ENCODE measurements around the gene HCN1.

The HCN1 gene

DNA sequence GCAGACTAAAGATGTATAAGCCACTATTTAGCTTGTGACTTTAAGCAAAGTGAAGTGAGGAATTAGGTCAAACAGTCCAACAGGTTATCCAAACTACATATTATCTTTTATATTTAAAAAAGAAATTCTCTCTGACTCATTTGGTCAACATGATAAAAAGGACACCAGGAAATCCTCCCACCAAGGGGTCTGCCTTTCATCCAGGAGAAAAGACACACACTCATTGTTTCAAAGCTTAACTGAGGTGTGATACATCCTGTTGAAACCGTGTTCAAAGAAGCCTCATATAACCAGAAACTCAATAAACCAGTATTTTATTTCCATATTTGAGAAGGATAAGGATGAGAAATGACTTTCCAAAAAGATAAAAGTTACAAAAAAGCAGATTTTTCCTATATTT is 417.1 kb downstream of the HCN1 start:
- no peak for DNase-seq

DNA sequence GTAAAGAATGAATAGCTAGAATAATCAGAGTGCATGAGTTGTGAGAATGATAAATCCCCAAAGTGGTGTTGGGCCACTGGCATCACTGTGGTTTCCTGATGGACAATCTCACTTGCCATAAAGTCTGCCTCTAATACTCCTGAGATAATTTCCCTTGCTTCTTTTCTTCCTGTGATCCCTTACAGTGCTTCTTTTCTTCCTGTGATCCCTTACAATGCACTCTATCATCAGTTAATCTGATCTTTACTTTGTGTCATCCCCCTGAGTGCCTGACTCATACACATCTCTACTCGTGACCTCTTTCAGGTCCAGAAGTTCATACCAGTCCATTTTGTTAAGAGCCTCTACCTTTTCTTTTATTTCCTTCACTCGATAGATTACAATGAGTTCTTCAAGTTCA is 418.3 kb downstream of the HCN1 start:
- no peak for DNase-seq

DNA sequence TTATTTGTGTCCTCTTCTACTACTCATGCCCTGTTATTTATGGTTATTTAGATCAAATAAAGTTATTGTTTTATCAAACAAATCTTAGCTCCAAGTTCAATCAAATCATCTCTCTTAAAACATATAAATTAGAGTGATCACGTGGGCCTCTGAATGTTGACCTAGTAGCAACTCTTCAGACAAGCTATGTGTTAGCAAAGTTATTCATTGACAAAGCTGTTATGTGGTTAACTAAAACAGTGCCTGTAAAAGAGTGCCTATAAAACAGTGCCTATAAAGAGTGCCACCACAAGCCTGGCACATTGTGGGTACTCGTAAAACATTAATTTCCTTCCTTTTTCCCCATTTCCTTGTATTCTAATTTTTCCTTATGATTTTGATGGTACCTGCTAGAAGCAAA is 421.9 kb downstream of the HCN1 start:
- no peak for DNase-seq

DNA sequence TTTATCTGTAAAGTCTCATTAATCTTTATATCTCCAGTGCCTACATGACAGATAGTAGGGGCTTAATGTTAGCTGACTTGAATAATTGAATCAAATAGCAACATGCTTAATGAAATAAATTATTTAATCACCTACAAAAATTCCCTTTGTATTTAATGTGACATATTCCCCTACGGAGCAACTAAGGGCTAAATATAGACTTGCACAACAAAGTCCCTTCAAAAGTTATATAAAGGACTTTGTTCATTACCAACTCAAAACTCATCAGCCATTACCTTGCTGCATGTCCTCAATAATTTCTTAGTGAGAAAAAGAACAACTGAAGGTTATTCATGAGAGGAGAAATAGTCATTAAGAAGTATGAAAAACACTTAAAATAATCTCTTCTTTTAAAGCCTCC is 424.6 kb downstream of the HCN1 start:
- DNase-seq = no peak

DNA sequence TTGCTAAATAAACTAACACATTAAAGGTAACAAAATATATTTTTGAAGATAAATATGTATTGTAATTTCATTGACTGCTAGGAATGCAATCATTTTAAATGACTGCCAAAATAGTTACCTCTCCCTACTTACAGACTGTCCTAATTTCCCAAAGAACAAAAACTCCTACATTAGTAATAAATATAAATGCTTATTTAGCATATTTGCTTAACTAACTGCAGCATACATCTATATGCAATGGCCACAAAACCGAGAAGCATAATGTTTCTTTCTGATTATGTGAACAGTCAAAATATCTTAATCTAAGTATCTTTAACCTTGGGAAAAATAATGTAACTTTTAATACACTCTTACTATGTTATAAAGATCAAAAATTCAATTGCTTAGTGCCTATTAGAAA is 431.7 kb downstream of the HCN1 start:
- no peak for DNase-seq

DNA sequence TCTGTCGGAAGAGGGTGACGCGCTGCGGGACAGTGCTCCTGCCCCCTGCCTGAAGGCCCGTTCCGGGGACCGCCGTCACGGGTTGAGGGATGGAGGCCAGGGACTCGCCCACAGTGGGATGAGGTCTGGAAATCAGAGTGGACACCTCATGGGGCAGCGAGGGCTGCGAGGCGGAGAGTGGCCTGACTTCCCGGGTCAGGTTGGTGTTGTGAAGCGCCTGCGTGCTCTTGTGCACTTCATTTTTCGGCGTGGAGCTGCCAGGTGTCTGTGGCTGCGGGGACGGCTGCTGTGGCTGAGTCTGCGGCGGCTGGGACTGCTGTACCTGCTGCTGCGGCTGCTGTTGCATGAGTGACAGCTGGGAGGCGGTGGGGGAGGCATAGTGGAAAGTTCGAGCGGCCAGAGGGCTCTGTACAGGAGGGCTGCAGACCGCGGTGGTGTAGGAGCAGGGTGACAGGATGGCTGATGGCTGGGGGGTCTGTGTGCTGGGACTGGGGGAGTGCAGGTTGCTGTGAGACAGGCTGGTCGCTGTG is 434.1 kb downstream of the HCN1 start:
- no peak for DNase-seq

DNA sequence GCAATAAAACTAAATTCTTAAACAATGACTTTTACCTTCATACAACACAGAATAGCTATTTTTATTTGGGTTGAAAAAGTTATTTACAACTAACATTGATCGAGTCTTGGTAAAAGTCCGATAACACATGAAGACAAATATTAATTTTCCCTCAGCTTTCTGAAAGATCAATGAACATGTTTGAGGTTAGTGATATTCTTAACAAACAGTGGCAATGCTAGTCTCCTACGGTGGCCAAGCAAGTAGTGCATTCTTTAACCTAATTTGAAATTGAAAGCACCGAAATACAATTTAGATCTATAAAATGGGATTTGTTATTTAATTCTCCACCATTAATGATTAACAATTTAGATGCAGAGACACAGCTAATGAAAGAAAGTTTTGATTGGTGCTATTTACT is 435.1 kb downstream of the HCN1 start:
- DNase-seq = no peak

DNA sequence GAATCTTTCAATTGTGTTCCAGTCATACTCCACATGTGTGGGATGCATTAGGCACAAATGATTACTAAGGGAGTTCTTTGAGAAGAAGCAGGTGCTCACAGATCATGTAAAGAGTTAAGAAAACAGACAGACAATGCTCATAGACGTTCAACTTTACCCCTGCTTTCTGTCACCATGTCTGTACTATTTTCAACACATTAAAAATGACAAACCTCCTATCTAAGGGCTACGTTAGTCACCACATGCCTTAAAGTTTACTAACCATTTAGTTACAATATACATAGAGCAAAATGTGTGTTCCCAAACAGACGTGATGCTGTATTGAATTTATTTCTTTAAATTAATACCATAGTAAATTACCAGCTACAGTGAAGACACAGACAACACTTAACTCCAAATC is 435.9 kb downstream of the HCN1 start:
- DNase-seq = no peak

DNA sequence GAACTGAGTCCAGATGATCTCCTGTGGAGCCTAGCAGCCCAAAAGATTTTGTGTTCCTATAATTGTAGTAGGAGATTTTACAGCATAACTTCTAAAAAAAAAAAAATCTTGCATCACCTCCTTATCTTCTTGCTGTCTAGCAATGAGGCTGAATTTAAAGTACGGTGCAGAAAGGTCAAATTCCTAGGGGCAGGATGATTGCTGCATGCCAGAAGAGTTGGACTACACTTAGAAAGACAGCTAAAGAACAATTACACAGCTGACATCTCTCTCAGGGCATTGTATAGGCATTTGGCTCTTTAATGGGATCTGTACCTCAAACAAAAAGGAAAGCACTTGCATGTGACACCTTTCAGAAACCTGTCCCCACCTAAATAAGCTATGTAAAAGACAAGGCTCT is 443.2 kb downstream of the HCN1 start:
- no peak for DNase-seq

DNA sequence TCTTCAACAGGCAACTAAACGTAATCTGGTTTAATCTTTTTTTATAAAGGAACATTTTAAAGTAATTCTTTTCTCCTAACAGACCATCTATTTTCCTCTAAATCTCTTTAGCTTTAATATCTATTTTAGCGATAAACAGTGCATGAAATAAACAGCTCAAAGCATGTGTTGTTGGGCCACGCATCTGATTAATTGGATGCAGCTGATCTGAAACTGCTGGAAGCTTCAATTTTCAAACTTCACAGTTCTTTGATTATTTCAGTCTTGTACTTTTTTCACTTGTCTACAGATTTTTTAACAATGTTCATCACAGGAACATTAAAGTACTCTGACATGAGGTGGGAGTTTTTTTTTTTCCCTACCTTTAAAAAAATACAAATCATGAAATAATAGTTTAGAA is 443.6 kb downstream of the HCN1 start:
- DNase-seq = no peak

DNA sequence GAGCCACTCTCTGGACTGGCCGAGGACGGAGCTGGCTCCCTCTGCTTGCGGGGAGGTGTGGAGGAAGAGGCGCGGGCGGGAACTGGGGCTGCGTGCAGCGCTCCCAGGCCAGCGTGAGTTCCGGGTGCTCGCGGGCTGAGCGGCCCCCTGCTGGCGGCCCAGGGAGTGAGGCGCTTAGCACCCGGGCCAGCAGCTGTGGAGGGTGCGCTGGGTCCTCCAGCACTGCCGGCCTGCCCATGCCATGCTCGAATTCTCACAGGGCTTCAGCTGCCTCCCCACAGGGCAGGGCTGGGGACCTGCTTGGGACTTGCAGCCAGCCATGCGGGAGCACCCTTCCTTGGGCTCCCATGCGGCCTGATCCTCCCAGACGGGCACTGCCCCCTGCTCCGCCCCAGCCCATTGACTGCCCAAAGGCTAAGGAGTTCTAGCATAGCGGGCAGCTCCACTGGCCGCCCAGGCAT is 470.6 kb downstream of the HCN1 start:
- no peak for DNase-seq

DNA sequence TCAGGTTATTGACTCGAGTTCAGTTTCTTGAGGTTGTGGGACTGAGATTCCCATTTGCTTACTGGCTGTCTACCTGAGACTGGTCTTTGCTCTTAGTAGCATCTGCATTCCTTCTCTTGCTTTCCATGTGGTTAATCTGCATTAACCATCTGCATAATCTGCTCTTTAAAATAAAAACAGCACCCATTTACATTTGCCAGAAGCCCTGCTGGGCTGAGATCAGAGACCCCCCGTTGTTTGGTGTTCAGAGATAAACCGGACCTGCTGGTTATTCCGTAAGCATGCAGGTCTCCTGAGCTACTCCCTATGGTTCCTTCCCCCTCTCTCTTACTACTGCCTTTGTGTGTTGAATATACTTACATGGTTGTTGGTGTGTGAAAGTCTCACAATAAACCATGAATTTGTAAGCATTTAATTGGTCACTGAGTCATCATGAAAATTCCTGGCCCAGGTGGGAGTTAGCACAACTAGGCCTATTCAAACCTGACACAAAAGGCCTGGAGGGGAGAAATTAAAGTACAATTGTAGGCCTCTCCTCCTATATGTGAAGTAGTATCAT is 490.7 kb downstream of the HCN1 start:
- DNase-seq = no peak

Data from CD4-positive, alpha-beta T cell treated with Interleukin-15 for 1 hour (primary cell).